Esophagus squamous epithelium (tissue), 4 donors: ENCODE data around the gene PHACTR1.

Experiments
- POLR2A ChIP-seq, 4 donors: fragments of 450-650 bp; IDR thresholded peaks; one replicate each; pipeline ENCODE4 v1.6.1; 2017; ENCODE audit warnings: antibody characterized with exemption in 4 of 4, mild to moderate bottlenecking in 4 of 4, moderate library complexity in 3 of 4
- TF ChIP-seq, protein P1 (sequence below), 6 experiments: fragments of 450-650 bp in 4 of 6; fragments of 200-600 bp in 2 of 6; sonication (generic) in 2 of 6; IDR thresholded peaks; one replicate each; pipeline ENCODE4 v1.5.1; 2016 to 2019; ENCODE audit warnings: antibody characterized with exemption in 6 of 6, mild to moderate bottlenecking in 4 of 6, moderate library complexity in 4 of 6

DNA sequence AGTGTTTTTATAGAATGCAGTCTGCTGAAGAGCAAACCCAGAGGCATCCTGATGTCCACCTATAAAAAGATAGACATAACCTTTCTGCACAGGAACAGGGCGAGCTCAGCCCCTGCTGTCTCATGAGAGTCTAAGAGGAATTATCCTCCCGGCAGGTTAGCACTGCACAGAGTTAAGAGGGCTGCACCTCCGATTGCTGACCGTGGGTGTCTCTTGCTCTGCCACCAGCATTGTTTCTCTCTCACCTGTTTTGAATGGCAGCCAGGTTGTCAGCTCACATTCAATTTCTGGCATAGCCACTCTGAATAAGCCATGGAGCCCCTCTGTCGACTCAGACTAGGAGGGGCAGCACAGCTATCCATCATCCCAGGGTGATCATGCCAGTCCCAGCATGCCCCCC is 211.2 kb downstream of the PHACTR1 start:
- TF ChIP-seq, protein P1, sequence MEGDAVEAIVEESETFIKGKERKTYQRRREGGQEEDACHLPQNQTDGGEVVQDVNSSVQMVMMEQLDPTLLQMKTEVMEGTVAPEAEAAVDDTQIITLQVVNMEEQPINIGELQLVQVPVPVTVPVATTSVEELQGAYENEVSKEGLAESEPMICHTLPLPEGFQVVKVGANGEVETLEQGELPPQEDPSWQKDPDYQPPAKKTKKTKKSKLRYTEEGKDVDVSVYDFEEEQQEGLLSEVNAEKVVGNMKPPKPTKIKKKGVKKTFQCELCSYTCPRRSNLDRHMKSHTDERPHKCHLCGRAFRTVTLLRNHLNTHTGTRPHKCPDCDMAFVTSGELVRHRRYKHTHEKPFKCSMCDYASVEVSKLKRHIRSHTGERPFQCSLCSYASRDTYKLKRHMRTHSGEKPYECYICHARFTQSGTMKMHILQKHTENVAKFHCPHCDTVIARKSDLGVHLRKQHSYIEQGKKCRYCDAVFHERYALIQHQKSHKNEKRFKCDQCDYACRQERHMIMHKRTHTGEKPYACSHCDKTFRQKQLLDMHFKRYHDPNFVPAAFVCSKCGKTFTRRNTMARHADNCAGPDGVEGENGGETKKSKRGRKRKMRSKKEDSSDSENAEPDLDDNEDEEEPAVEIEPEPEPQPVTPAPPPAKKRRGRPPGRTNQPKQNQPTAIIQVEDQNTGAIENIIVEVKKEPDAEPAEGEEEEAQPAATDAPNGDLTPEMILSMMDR (IDR thresholded peaks at IDR 0.05): no peak
- no peak for TF ChIP-seq POLR2A (IDR thresholded peaks at IDR 0.05)
